ENCODE data around the gene PDIA6. TPM values are rescaled to one million over a fixed set of nuclear protein-coding genes. Genes with fewer than 3 reads are reported as not detected.

Gene PDIA6
- total and polyA plus RNA-seq, 9 of the 15 experiments (the other 6 are each of a cell fraction or from before 2014, with no cell fraction given): 166 to 268 (median 229) TPM

DNA sequence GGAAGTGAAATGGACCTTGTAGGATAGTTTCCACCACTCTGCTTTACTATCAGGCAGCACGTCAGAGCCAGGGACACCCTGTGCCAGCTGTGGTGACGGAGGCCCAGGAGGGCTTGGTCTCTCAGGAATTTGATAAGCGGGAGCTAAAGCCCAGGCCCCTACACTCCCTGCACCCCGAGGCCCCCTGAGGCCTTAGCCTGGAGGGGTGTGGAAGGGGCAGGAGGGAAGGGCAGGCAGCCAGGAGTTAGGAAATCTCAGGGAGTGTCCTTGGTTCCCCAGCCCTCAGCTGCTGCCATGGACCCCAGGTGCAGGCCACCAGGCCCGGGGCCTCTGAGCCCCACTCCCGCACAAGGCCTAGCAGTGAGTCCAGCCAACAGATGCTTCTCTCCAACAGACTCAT is 38.2 kb downstream of the PDIA6 start:
- H3K4me1 ChIP-seq (replicated peaks in 1 of 2; ENCODE audit: control insufficient read depth in 2 of 2, insufficient read depth in 2 of 2, low read length in 2 of 2): peaks cover 0 to 35% of the 10 kb centered on the region in 2 experiments; a peak in 2 of 5 replicates
- intact Hi-C loops (cut with micrococcal nuclease) (no loop called here), in situ Hi-C loops (cut with MboI) (no loop called here)
- ChIA-PET CTCF (ENCODE audit: low intra/inter-chr PET ratio) (no interaction called here), POLR2A (no interaction called here)
- H3K9ac ChIP-seq (ENCODE audit: insufficient read depth in 1 of 2, low read depth in 2 of 2, low read length in 2 of 2): no peak overlapping the region
- H3K36me3 ChIP-seq (ENCODE audit: control insufficient read depth, insufficient read depth, low read length): peaks cover 9% of the 10 kb centered on the region; the same call in 1 of the 3 replicates
- no peaks in the 10 kb centered on the region for H3K9me1 ChIP-seq (ENCODE audit: control insufficient read depth, insufficient read depth, low read length)
- no peak overlapping the region for H3K4me2 ChIP-seq (ENCODE audit: insufficient read depth, low read length)
- FAIRE-seq (no peak), ATAC-seq (no peak), DNase-seq (ENCODE audit: extremely low read depth in 1 of 4, low spot score in 3 of 4) (no peak)
- H3K9me3 ChIP-seq (replicated peaks; ENCODE audit: control insufficient read depth, insufficient read depth, low read depth, low read length): no peaks in the 10 kb centered on the region
- no peaks in the 10 kb centered on the region for H3K79me2 ChIP-seq (ENCODE audit: control insufficient read depth, insufficient read depth, low read length)
- H3K27me3 ChIP-seq (ENCODE audit: control insufficient read depth in 2 of 2, insufficient read depth in 2 of 2, low read length in 2 of 2): peaks cover 20 to 37% of the 10 kb centered on the region in 2 experiments; a peak in 4 of 5 replicates
- H4K20me1 ChIP-seq (replicated peaks; ENCODE audit: control insufficient read depth, insufficient read depth, low read length): peaks cover 26% of the 10 kb centered on the region
- no TSS peak for BruUV-seq (replicated peaks)
- no peak overlapping the region for H3K4me3 ChIP-seq
- TF ChIP-seq ZSCAN32 (CRISPR knock-in tag; IDR thresholded peaks at IDR 0.05): no peak
- TF ChIP-seq ZNF609 (CRISPR knock-in tag; IDR thresholded peaks at IDR 0.05; ENCODE audit: borderline replicate concordance): no peak
- no peak for TF ChIP-seq FUS (optimal IDR thresholded peaks at IDR 0.05; ENCODE audit: low read depth, low read length)
- no peak for TF ChIP-seq ZNF311 (CRISPR knock-in tag; IDR thresholded peaks at IDR 0.05)
- TF ChIP-seq NR4A1 (CRISPR knock-in tag; IDR thresholded peaks at IDR 0.05): no peak
- TF ChIP-seq NR4A1 (tag; IDR thresholded peaks at IDR 0.05): no peak
- no peak for TF ChIP-seq SRSF3 (IDR thresholded peaks at IDR 0.05; ENCODE audit: insufficient read depth, low read length)
- no peak for TF ChIP-seq MAFK (IDR thresholded peaks at IDR 0.05; ENCODE audit: low read length)
- no peak for TF ChIP-seq EWSR1 (IDR thresholded peaks at IDR 0.05; ENCODE audit: borderline replicate concordance, low read depth, partially characterized antibody)
- no peak for TF ChIP-seq RBM39 (optimal IDR thresholded peaks at IDR 0.05; ENCODE audit: low read depth, low read length)
- no peak for TF ChIP-seq CREB3 (tag; conservative IDR thresholded peaks at IDR 0.05; ENCODE audit: low read depth)
- TF ChIP-seq, protein P1, sequence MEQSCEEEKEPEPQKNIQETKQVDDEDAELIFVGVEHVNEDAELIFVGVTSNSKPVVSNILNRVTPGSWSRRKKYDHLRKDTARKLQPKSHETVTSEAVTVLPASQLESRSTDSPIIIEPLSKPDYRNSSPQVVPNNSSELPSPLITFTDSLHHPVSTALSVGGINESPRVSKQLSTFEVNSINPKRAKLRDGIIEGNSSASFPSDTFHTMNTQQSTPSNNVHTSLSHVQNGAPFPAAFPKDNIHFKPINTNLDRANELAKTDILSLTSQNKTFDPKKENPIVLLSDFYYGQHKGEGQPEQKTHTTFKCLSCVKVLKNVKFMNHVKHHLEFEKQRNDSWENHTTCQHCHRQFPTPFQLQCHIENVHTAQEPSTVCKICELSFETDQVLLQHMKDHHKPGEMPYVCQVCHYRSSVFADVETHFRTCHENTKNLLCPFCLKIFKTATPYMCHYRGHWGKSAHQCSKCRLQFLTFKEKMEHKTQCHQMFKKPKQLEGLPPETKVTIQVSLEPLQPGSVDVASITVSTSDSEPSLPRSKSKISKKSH (CRISPR knock-in tag; IDR thresholded peaks at IDR 0.05): no peak
- 67% methylated on average over 5 of the region's 6 CpGs for WGBS (ENCODE audit: insufficient coverage, low coverage, missing lambda C conversion rate)
- H3K27ac ChIP-seq (ENCODE audit: extremely low read depth, low read depth, low read length): no peak overlapping the region
- no peak overlapping the region for H2AFZ ChIP-seq (ENCODE audit: low read depth, low read length)

All from K562 (cell line).